ENCODE data around the gene USP17L25. TPM values are rescaled to one million over a fixed set of nuclear protein-coding genes. Genes with fewer than 3 reads are reported as not detected.

USP17L25 gene
- not detected in 2 replicates for total RNA-seq

GRCh38 chr4:9329611-9330010, at the start of gene USP17L25:
Gene USP17L25 (plus strand): TSS chr4:9329911. CDS start chr4:9329911, 0 bp downstream.

DNA sequence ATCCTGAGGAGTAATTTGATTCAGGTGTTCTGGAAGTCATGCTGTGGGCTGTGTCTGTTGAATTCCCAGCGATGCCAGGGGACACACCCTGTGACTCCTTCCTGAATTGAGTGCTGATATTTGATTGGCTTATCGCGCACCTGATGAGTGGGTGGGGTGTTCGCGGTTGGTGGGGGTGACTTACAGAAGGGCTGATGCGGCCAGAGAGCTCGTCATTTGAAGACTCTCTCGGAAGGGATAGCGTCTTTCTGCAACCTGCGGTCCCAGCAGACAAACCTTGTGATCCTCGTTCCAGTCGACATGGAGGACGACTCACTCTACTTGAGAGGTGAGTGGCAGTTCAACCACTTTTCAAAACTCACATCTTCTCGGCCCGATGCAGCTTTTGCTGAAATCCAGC, 4.8 kb upstream of the USP17L25 start, which contains the start of gene USP17L24:
TSS of gene USP17L24 (plus strand) at position 301 of the 400 bp plus-strand sequence. CDS start at position 301, 0 bp downstream.

GRCh38 chr4:9334358-9334757, 4.6 kb downstream of the USP17L25 start, which contains the start of gene USP17L26:
Gene USP17L26 (plus strand): TSS chr4:9334658. CDS start chr4:9334658, 0 bp downstream.

DNA sequence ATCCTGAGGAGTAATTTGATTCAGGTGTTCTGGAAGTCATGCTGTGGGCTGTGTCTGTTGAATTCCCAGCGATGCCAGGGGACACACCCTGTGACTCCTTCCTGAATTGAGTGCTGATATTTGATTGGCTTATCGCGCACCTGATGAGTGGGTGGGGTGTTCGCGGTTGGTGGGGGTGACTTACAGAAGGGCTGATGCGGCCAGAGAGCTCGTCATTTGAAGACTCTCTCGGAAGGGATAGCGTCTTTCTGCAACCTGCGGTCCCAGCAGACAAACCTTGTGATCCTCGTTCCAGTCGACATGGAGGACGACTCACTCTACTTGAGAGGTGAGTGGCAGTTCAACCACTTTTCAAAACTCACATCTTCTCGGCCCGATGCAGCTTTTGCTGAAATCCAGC, 9.4 kb downstream of the USP17L25 start, which contains the start of gene USP17L5:
TSS of gene USP17L5 (plus strand) at position 301 of the 400 bp plus-strand sequence. CDS start at position 301, 0 bp downstream.

GRCh38 chr4:9343848-9344247, 14.1 kb downstream of the USP17L25 start, which contains the start of gene USP17L27:
Gene USP17L27 (plus strand): TSS chr4:9344148. CDS start chr4:9344148, 0 bp downstream.

DNA sequence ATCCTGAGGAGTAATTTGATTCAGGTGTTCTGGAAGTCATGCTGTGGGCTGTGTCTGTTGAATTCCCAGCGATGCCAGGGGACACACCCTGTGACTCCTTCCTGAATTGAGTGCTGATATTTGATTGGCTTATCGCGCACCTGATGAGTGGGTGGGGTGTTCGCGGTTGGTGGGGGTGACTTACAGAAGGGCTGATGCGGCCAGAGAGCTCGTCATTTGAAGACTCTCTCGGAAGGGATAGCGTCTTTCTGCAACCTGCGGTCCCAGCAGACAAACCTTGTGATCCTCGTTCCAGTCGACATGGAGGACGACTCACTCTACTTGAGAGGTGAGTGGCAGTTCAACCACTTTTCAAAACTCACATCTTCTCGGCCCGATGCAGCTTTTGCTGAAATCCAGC, 18.9 kb downstream of the USP17L25 start, which contains the start of gene USP17L28:
TSS of gene USP17L28 (plus strand) at position 301 of the 400 bp plus-strand sequence. CDS start at position 301, 0 bp downstream.

DNA sequence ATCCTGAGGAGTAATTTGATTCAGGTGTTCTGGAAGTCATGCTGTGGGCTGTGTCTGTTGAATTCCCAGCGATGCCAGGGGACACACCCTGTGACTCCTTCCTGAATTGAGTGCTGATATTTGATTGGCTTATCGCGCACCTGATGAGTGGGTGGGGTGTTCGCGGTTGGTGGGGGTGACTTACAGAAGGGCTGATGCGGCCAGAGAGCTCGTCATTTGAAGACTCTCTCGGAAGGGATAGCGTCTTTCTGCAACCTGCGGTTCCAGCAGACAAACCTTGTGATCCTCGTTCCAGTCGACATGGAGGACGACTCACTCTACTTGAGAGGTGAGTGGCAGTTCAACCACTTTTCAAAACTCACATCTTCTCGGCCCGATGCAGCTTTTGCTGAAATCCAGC, 23.6 kb downstream of the USP17L25 start, which contains the start of gene USP17L29:
TSS of gene USP17L29 (plus strand) at position 301 of the 400 bp plus-strand sequence. CDS start at position 301, 0 bp downstream.

DNA sequence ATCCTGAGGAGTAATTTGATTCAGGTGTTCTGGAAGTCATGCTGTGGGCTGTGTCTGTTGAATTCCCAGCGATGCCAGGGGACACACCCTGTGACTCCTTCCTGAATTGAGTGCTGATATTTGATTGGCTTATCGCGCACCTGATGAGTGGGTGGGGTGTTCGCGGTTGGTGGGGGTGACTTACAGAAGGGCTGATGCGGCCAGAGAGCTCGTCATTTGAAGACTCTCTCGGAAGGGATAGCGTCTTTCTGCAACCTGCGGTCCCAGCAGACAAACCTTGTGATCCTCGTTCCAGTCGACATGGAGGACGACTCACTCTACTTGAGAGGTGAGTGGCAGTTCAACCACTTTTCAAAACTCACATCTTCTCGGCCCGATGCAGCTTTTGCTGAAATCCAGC, 33.1 kb downstream of the USP17L25 start, which contains the start of gene USP17L30:
TSS of gene USP17L30 (plus strand) at position 301 of the 400 bp plus-strand sequence. CDS start at position 301, 0 bp downstream.

Other genes with a start within 250 kb of the USP17L25 start
- gene FAM90A26, start 159.5 kb upstream of the USP17L25 start, total RNA-seq, result not detected in 2 replicates
- gene USP17L10, start 119.3 kb upstream of the USP17L25 start, total RNA-seq, result not detected in 2 replicates
- gene USP17L11, start 114.5 kb upstream of the USP17L25 start, total RNA-seq, result not detected in 2 replicates
- gene USP17L12, start 109.8 kb upstream of the USP17L25 start, total RNA-seq, result not detected in 2 replicates
- gene USP17L13, start 105.0 kb upstream of the USP17L25 start, total RNA-seq, result not detected in 2 replicates
- not detected in 2 replicates for gene USP17L15, start 95.5 kb upstream of the USP17L25 start, total RNA-seq
- gene USP17L17, start 86.0 kb upstream of the USP17L25 start, total RNA-seq, result not detected in 2 replicates
- gene USP17L18, start 81.3 kb upstream of the USP17L25 start, total RNA-seq, result not detected in 2 replicates
- not detected in 2 replicates for gene USP17L19, start 76.5 kb upstream of the USP17L25 start, total RNA-seq
- gene USP17L20, start 71.8 kb upstream of the USP17L25 start, total RNA-seq, result not detected in 2 replicates
- not detected in 2 replicates for gene USP17L21, start 67.0 kb upstream of the USP17L25 start, total RNA-seq
- not detected in 2 replicates for gene USP17L22, start 62.3 kb upstream of the USP17L25 start, total RNA-seq
- not detected in 2 replicates for gene USP17L24, start 4.7 kb upstream of the USP17L25 start, total RNA-seq
- gene USP17L26, start 4.7 kb downstream of the USP17L25 start, total RNA-seq, result not detected in 2 replicates
- not detected in 2 replicates for gene USP17L5, start 9.5 kb downstream of the USP17L25 start, total RNA-seq
- gene USP17L27, start 14.2 kb downstream of the USP17L25 start, total RNA-seq, result not detected in 2 replicates
- not detected in 2 replicates for gene USP17L28, start 19.0 kb downstream of the USP17L25 start, total RNA-seq
- not detected in 2 replicates for gene USP17L29, start 23.7 kb downstream of the USP17L25 start, total RNA-seq
- gene USP17L30, start 33.2 kb downstream of the USP17L25 start, total RNA-seq, result not detected in 2 replicates
- gene DEFB131A, start 114.5 kb downstream of the USP17L25 start, total RNA-seq, result not detected in 2 replicates